Thymus (tissue), 11 donors: ENCODE measurements around the gene GHDC. TPM values are rescaled to one million over a fixed set of nuclear protein-coding genes. Genes with fewer than 3 reads are reported as not detected.

Experiments
- DNase-seq, 9 donors: peaks; one replicate each; pipeline ENCODE4 v3.0.0-alpha.2; 2013; ENCODE audit warnings: low spot score in 9 of 9, low read depth in 6 of 9, missing footprints in 1 of 9
- H3K27ac ChIP-seq, 2 donors: one replicate each; pipeline ENCODE4 v1.5.1; 2013; ENCODE audit warnings: control low read depth in 1 of 2, low read depth in 1 of 2, low read length in 1 of 2, mild to moderate bottlenecking in 1 of 2, moderate library complexity in 1 of 2
- H3K27me3 ChIP-seq, 2 donors: one replicate each; pipeline ENCODE4 v1.5.1; 2013; ENCODE audit warnings: low read length in 1 of 2; ENCODE audit not compliant: control insufficient read depth in 2 of 2, insufficient read depth in 1 of 2
- H3K36me3 ChIP-seq, 2 donors: one replicate each; pipeline ENCODE4 v1.5.1; 2013; ENCODE audit warnings: low read length in 1 of 2, mild to moderate bottlenecking in 1 of 2, moderate library complexity in 1 of 2; ENCODE audit not compliant: control insufficient read depth in 2 of 2, insufficient read depth in 2 of 2
- H3K4me1 ChIP-seq, 2 donors: one replicate each; pipeline ENCODE4 v1.5.1; 2013; ENCODE audit warnings: low read length in 2 of 2; ENCODE audit not compliant: control insufficient read depth in 2 of 2, insufficient read depth in 2 of 2
- H3K4me3 ChIP-seq, 2 donors: one replicate each; pipeline ENCODE4 v1.5.1; 2013; ENCODE audit warnings: low read length in 2 of 2, control low read depth in 1 of 2, mild to moderate bottlenecking in 1 of 2
- H3K9me3 ChIP-seq, 2 donors: one replicate each; pipeline ENCODE4 v1.5.1; 2013; ENCODE audit warnings: low read length in 1 of 2, mild to moderate bottlenecking in 1 of 2; ENCODE audit not compliant: control insufficient read depth in 2 of 2, insufficient read depth in 1 of 2
- WGBS: extraction: QIAGEN DNeasy Blood & Tissue Kit; methylation state at CpG from one replicate; pipeline ENCODE4 v1.1.7; 2013; 5-methylcytosine and 5-hydroxymethylcytosine counted together
- polyA plus RNA-seq: library from polyadenylated mRNA; stranded (reverse); fragments of 200-250 nt; gene quantifications from one replicate; pipeline ENCODE4 v1.2.3, GENCODE V29; 2013
- total RNA-seq: library from RNA; stranded (reverse); fragments of 120-200 nt; gene quantifications from one replicate; pipeline ENCODE4 v1.2.4, GENCODE V29; 2013
- donor health status: healthy.

Gene GHDC
- total and polyA plus RNA-seq, 2 donors: 8.6 to 19.6 TPM

- Histone ChIP-seq H3K4me1 (peaks cover 18 to 43% of the 10 kb centered on the region in 2 donors), H3K27me3 (peaks cover 33 to 71% of the 10 kb centered on the region in 2 donors), H3K36me3 (no peaks in the 10 kb centered on the region), H3K4me3 (peak within 1 kb of the TSS in 1 of 2 donors; percentile 38), H3K9me3 (peaks cover 0 to 10% of the 10 kb centered on the region in 2 donors), H3K27ac (no peak within 1 kb of the TSS)
- WGBS: 5% methylated on average over 60 of the region's 60 CpGs
- peak in 6 of 9 donors; percentile 45 to 81 (median 61) for DNase-seq
Observed at GRCh38 chr17:42180922-42181850, 13.1 kb downstream of the GHDC start, which contains the start of gene KCNH4. Gene KCNH4, minus strand, starts transcription at chr17:42181142. Its CDS starts 197 bp downstream, at chr17:42180945.

- peaks cover 18 to 41% of the 10 kb centered on the region in 2 donors for H3K4me1 ChIP-seq
- peaks cover 33 to 77% of the 10 kb centered on the region in 2 donors for H3K27me3 ChIP-seq
- no peak for DNase-seq
- peak overlapping the region in 1 of 2 donors; percentile 38 for H3K4me3 ChIP-seq
- WGBS: 5% methylated on average over 33 of the region's 33 CpGs
- H3K27ac ChIP-seq: no peak overlapping the region
- no peaks in the 10 kb centered on the region for H3K36me3 ChIP-seq
- peaks cover 0 to 13% of the 10 kb centered on the region in 2 donors for H3K9me3 ChIP-seq
Observed at GRCh38 chr17:42180411-42180921, 13.8 kb downstream of the GHDC start.

GRCh38 chr17:42179911-42180410 lies 14.3 kb downstream of the GHDC start:
- Histone ChIP-seq H3K27ac (no peak overlapping the region), H3K36me3 (no peaks in the 10 kb centered on the region), H3K27me3 (peaks cover 33 to 79% of the 10 kb centered on the region in 2 donors), H3K4me1 (peaks cover 17 to 36% of the 10 kb centered on the region in 2 donors), H3K9me3 (peaks cover 0 to 13% of the 10 kb centered on the region in 2 donors), H3K4me3 (no peak overlapping the region)
- 22% methylated on average over 20 of the region's 20 CpGs for WGBS
- DNase-seq: peak in 4 of 9 donors; percentile 34 to 65 (median 46)

- H3K9me3 ChIP-seq: peaks cover 0 to 13% of the 10 kb centered on the region in 2 donors
- peaks cover 10 to 29% of the 10 kb centered on the region in 2 donors for H3K4me1 ChIP-seq
- H3K27me3 ChIP-seq: peaks cover 33 to 83% of the 10 kb centered on the region in 2 donors
- no peak overlapping the region for H3K4me3 ChIP-seq
- DNase-seq: no peak
- 36% methylated on average over 1 of the region's 1 CpG for WGBS
- H3K27ac ChIP-seq: no peak overlapping the region
- no peaks in the 10 kb centered on the region for H3K36me3 ChIP-seq
Observed at GRCh38 chr17:42179335-42179734, 15.0 kb downstream of the GHDC start.

GRCh38 chr17:42178817-42179216 lies 15.5 kb downstream of the GHDC start:
- no peak overlapping the region for H3K4me3 ChIP-seq
- H3K4me1 ChIP-seq: peaks cover 8 to 26% of the 10 kb centered on the region in 2 donors
- peaks cover 0 to 13% of the 10 kb centered on the region in 2 donors for H3K9me3 ChIP-seq
- no peak overlapping the region for H3K27ac ChIP-seq
- peaks cover 33 to 84% of the 10 kb centered on the region in 2 donors for H3K27me3 ChIP-seq
- H3K36me3 ChIP-seq: no peaks in the 10 kb centered on the region
- DNase-seq: no peak
- WGBS: 50% methylated on average over 14 of the region's 14 CpGs

- H3K4me3 ChIP-seq: no peak overlapping the region
- H3K36me3 ChIP-seq: no peaks in the 10 kb centered on the region
- H3K4me1 ChIP-seq: peaks cover 8 to 17% of the 10 kb centered on the region in 2 donors
- WGBS: 96% methylated on average over 2 of the region's 2 CpGs
- no peak for DNase-seq
- peaks cover 32 to 75% of the 10 kb centered on the region in 2 donors for H3K27me3 ChIP-seq
- peaks cover 0 to 13% of the 10 kb centered on the region in 2 donors for H3K9me3 ChIP-seq
- no peak overlapping the region for H3K27ac ChIP-seq
Observed at GRCh38 chr17:42177684-42178083, 16.6 kb downstream of the GHDC start.

GRCh38 chr17:42174126-42174783 lies 20.0 kb downstream of the GHDC start:
- 73% methylated on average over 14 of the region's 14 CpGs for WGBS
- H3K27me3 ChIP-seq: peaks cover 4 to 42% of the 10 kb centered on the region in 2 donors
- H3K36me3 ChIP-seq: no peaks in the 10 kb centered on the region
- peaks cover 0 to 10% of the 10 kb centered on the region in 2 donors for H3K4me1 ChIP-seq
- H3K4me3 ChIP-seq: no peak overlapping the region
- DNase-seq: no peak
- peaks cover 0 to 3% of the 10 kb centered on the region in 2 donors for H3K9me3 ChIP-seq
- H3K27ac ChIP-seq: no peak overlapping the region

GRCh38 chr17:42171831-42172230 lies 22.5 kb downstream of the GHDC start:
- Histone ChIP-seq H3K36me3 (no peaks in the 10 kb centered on the region), H3K27me3 (peaks cover 0 to 23% of the 10 kb centered on the region in 2 donors), H3K9me3 (peaks cover 0 to 3% of the 10 kb centered on the region in 2 donors), H3K4me1 (peaks cover 0 to 10% of the 10 kb centered on the region in 2 donors), H3K27ac (no peak overlapping the region), H3K4me3 (no peak overlapping the region)
- DNase-seq: no peak
- 91% methylated on average over 11 of the region's 11 CpGs for WGBS
